Transverse colon (tissue), 4 donors: ENCODE results near the gene OCA2.

Experiments used
- CTCF ChIP-seq, 5 experiments: fragments of 200-600 bp in 3 of 5; fragments of 450-650 bp in 2 of 5; sonication (generic) in 3 of 5; IDR thresholded peaks; 1 replicate in 2 of 5; 2 replicates in 3 of 5; pipeline ENCODE4 v1.5.1; 2016 to 2017; ENCODE audit warnings: antibody characterized with exemption in 5 of 5, inconsistent platforms in 3 of 5, mild to moderate bottlenecking in 2 of 5, moderate library complexity in 1 of 5
- EP300 ChIP-seq: sonication (generic); formaldehyde crosslinking; IDR thresholded peaks from one replicate; pipeline ENCODE4 v1.6.1; 2017; ENCODE audit warnings: antibody characterized with exemption, low read depth
- POLR2A ChIP-seq: fragments of 450-650 bp; IDR thresholded peaks from one replicate; pipeline ENCODE4 v1.6.1; 2016; ENCODE audit warnings: antibody characterized with exemption, mild to moderate bottlenecking, moderate library complexity
- POLR2AphosphoS5 ChIP-seq, 3 donors: sonication (generic); formaldehyde crosslinking; IDR thresholded peaks; one replicate each; pipeline ENCODE4 v1.6.1; 2016; ENCODE audit warnings: antibody characterized with exemption in 3 of 3

GRCh38 chr15:28131400-28131799, 32.3 kb upstream of the OCA2 start:
- TF ChIP-seq CTCF (IDR thresholded peaks at IDR 0.05) (no peak), POLR2AphosphoS5 (IDR thresholded peaks at IDR 0.05) (no peak), POLR2A (no peak), EP300 (no peak)
